ENCODE results near the gene NTSR1.

Gene NTSR1

DNA sequence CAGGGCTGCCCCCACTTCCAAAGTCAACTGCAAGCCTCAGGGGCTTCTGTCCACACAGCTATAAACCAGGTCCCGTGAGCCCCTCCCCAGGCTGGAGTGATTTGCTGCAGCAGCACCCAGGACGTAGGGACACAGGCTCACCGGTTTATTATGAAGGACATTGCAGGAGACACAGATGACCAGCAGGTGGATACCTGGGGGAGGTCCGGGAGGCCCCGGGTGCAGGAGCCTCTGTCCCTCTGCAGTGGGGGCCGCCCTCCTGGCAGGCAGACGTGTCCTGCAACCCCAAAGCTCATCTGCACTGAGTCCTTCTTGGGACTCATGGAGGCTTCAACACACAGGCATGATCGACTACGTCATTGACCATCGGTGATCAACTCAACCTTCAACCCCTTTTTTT is 14.5 kb upstream of the NTSR1 start:
- no peak for DNase-seq (ENCODE audit: low spot score)

DNA sequence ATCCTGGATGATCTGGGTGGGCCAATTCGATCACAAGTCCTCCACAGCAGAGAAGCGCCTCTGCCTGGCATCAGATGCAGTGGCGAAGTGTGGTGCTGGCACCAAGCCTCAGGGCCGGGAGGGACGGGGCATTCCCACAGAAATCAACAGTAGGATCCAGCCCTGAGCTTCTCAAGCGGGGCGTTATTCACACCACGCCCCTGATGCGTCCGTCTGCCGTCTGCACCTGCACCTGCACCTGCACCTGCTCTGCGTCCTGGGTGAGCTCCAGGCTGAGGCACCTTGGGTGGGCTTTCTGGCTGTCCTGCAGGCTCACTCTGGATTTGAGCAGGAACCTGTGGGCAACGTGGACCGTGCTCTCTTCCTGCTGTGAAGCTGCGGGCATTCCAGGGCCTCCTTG is 13.8 kb upstream of the NTSR1 start:
- no peak for DNase-seq (ENCODE audit: low spot score)

DNA sequence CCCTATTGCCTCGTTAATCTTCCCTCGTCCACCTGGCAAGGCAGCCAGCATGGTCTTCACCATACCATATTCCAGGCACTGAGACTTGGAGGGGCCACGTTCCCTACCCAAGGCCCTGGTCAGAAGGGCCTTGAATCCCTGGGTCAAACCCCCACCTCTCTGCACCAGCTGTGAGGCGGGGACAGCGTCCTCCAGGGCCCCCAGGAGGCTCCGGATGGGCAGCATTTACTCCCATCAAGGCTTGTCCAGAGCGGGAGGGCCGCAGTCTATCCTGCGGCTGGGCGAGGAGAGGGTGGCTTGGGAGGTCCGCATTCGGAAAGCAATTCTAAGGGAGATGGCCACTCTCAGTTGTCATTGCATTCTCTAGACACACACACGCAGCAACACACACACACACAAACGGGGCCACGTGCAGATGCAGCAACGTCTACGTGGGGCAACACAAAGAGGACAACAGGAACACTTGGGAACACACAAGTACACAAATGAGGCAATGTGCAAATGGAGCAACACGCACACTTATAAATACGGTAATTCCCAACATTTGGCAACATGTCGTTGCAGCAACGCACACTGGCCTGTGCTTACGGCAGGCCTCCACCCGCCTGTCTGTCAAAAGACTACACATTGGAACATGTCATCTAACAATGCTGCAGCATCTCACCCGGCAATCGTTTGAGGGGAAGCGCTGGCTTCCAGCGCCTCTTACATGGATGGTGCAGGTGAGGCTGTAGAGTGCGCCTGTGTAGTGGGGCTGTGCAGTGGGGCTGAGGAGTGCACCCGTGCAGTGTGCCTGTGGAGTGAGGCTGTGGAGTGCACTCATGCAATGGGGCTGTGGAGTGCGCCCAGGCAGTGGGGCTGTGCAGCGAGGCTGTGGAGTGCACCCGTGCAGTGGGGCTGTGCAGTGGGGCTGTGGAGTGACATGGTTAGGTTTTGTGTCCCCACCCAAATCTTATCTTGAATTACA is 12.9 kb upstream of the NTSR1 start:
- no peak for DNase-seq (ENCODE audit: low spot score)

DNA sequence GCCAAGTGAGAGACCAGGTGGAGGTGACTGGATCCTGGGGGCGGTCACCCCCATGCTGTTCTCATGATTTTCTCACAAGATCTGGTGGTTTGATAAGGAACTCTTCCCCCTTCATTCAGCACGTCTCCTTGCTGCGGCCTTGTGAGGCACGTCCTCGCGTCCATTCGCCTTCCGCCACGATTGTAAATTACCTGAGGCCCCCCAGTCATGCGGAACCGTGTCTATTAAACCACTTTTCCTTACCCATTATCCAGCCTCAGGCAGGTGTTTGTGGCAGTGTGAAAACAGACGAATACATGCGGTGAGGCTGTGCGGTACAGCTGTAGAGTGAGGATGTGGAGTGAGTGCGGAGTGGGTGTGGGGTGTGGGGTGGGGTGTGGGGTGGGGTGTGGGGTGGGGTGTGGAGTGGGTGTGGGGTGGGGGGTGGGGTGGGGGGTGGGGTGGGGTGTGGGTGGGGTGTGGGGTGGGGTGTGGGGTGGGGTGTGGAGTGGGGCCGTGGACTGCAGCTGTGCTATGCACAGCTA is 12.1 kb upstream of the NTSR1 start:
- no peak for DNase-seq (ENCODE audit: low spot score)

DNA sequence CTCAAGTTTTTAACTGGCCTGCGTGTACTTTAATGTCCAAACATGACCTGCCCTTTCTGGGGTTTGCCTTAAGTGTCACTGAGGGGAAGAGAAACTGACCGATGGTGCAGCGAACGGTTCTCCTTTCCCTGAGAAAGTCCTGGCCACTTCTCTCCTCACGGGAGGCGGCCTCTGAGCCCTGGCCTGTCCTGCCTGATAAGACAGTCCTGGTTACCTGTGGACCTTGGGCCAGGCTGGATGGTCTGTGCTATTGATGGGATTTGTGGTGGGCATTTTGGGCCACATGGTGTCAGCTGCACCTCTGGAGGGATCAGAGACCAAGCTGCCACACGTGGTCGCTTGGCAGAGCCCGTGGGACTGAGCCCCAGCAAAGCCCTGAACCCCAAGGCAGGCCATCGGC is 11.6 kb upstream of the NTSR1 start:
- DNase-seq (ENCODE audit: low spot score): no peak

DNA sequence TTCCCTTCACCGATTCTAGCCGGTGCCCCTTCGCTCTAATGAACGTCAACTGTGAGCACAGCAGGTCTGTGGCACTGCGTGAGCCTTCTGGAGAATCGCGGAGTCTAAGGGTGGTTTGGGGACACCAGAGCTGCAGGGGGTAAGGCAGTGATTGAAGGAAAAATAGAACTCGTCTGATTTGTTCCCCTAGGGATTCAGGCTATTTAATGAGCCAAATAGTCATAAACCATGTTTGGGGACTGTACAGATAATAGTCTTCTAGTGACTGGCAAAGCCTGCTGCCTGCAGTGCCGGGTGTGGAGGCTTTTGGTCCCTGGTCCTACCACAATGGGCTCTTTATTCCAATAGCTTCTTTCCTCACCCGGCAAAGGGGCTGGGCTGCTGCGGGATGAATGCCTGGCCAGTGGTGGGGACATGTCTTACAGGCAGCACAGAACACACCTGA is 11.1 kb upstream of the NTSR1 start:
- DNase-seq (ENCODE audit: low spot score): no peak

DNA sequence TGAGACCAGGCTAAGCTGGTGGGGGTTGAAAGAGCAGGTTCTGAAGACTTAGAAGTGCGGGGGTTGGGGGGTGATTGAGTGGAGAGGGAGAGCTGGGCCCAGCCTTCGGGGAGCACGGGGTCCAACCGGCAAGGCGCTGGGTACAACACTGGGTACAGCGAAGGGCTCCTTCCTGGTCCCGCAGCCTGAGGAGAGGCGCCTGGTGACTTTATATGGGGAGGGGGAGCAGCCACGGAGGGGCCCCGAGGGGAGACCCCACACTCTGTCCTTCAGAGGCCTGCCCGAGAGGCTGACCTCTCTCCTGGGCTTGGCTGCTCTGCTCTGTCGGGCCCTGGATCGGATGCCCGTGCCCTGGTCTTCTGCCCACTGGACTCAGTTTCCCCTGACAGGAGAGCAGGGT is 10.4 kb upstream of the NTSR1 start:
- no peak for DNase-seq (ENCODE audit: low spot score)

DNA sequence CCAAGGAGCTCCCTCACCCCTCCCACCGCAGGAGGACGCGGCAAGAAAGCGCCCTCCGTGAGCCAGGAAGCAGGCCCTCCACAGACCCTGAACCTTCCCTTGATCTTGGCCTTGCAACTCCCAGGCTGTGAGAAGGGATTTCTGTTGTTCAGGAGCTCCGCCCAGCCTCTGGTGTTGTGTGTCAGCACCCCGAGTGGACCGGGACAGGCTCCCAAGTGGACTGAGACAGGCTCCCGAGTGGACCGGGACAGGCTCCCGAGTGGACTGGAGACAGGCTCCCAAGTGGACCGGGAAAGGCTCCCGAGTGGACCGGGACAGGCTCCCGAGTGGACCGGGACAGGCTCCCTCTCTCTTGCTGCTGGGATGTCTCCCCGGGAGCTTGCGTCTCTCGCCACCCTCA is 9.3 kb upstream of the NTSR1 start:
- no peak for DNase-seq (ENCODE audit: low spot score)

DNA sequence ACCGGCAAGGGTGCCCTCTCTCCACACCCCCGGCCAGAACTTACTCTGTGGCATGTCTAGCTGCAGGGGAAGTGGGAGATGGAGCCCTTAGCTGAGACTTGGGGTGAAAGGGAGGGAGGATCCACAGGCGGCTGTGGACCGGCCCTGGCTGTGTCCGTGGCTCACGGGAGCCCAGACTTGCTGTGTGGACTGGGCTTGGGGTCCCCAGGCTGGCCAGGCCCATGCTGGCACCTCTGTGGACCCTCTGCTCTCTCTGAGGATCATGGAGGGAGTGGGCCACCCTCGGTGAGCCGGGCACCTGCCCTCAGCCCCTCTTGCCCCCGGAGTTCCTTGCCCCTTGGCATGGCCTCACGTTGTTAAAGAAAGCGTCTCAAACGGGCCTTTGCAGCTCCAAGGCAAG is 8.9 kb upstream of the NTSR1 start:
- no peak for DNase-seq (ENCODE audit: low spot score)

DNA sequence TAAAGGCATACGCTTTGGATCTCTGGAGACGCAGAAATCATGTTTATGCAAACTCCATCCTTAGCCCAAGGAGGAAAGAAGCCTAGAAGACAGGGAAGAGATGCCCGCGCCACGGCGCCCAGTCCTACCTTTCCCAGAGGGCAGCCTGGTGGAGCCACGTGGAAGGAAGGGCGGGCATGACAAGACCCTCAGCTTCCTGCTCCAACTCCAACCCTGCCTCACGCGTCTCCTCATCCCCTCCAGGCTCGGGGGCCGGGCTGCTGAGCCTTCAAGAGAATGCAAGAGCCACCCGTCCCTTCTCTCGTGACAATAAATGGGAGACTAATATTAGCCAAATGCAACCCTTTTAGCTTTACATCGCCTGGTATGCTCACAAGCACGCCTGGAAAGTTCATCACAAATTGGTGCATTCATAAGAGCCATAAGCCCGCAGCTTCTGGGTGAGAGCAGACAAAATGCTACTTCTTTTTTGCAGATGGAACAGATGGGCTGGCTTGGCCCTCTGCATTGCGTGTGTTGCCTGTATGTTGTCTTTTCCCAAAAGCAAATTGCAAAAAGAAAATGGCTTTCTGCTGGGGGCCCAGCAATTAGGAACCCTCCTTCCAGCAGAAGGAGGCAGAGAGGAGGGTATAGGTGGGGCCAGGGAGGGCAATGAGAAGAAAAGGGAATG is 8.2 kb upstream of the NTSR1 start:
- DNase-seq (ENCODE audit: low spot score): no peak

DNA sequence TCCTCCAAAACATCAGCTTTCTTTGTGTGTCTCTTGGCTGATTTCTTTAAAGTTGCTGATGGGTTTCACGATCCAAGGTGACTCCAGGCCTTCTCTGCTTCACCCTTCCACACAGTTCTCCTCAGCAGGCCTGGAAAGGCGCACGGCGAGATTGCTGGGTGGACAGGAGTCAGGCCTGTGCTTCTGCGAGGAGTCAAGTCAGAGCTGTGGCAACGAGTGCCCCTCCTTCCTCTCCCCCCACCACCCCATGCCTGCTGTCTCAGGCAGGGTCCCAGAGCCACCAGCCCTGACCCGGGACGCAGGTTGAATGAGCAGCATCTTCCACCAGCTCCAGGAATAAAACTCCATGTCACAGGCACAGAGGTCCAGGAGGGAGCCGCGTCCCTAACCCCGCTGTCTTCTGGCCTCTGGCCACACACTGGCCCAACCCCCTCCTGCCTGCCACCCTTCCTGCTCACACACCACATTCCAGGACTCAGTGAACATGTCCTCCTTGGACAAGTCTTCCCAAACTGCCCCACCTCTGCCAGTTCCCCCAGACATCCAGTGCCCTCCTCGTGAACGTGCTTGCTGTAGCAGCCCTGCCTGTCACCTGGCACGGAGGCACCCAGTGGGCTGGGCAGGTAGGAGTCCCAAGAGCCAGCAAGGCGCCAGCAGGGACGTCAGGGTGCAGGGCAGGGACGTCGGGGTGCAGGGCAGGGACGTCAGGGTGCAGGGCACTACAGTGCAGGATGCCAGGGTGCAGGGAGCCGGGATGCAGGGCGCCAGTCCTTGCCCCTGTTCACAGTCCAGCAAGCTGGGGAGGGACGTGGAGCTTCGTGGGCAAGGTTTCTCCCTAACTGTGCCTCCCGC is 7.2 kb upstream of the NTSR1 start:
- no peak for DNase-seq (ENCODE audit: low spot score)

DNA sequence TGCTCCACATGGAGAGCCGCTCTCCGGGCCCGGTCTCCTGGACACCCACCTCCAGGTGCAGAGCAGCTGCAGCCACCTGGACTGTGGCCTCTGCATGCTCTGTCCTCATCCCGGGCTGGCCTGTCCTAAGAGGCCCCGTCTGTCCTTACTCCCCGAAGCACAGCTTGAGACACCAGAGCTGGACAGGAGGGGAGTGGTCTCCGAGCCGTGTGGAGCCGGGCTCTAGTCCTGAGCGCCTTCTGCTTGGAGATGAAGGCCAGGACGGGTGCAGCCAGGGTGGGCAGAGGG is 6.7 kb upstream of the NTSR1 start:
- DNase-seq (ENCODE audit: low spot score): no peak

DNA sequence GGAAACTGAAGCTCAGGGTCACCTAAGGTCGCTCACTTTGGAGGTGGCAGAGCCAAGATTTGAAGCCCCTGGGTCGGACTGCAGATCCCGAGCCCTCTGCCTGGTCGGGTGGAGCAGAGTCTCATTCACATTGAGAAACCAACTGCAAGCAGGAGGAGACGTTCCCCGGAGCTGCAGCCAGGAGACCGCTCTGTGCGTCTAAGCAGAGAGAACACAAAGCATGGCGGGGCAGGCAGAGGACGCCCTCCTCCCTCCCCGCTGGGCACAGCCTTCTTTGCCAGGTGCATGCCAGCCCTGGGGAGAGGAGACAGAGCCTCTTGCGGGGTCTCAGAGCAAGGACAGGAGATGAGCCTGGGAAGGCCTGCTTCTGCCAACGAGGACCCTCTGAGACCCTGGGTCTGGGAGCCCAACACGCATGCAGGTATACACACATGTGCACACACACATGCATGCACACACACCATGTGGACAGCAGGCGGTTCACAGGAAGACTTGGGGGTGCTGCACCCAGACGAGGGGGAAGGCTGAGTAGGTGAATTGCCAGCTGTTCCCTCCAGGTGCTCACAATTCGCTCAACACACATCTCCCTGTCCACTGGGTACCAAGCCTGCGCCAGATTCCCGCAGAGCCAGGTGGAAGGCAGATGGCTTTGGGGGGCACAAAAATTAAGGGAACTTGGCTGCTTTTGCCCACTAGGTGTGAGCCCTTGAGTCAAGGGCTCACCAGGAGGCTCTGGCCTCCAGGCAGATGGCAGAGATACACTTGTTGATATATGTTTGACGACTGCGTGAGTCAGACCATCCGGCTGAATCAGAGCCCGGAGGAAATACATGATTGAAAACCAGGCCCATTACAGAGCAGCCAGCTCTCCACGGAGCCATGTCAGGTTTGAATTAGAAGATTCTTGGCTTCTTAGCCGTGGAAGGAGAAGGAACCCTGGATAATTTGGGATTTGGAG is 5.5 kb upstream of the NTSR1 start:
- peak; percentile 96 for DNase-seq (ENCODE audit: low spot score)

DNA sequence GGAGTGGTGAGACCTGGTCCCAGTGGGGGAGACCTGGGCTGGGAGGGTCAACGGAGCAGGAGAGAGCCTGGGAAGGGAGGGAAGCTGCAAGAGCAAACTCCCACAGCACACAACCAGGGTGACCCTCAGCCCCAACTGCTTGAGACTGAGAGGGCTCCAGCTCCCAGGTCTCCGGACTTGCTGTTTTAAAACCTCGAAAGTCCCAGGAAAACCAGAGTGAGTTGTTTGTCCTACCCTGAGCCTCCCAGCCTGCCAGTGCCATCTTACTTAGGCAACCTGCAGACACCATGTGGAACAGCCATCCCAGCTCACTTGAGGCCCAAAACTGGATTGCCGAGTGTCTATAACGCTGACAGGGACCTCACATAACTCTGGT is 4.8 kb upstream of the NTSR1 start:
- no peak for DNase-seq (ENCODE audit: low spot score)

DNA sequence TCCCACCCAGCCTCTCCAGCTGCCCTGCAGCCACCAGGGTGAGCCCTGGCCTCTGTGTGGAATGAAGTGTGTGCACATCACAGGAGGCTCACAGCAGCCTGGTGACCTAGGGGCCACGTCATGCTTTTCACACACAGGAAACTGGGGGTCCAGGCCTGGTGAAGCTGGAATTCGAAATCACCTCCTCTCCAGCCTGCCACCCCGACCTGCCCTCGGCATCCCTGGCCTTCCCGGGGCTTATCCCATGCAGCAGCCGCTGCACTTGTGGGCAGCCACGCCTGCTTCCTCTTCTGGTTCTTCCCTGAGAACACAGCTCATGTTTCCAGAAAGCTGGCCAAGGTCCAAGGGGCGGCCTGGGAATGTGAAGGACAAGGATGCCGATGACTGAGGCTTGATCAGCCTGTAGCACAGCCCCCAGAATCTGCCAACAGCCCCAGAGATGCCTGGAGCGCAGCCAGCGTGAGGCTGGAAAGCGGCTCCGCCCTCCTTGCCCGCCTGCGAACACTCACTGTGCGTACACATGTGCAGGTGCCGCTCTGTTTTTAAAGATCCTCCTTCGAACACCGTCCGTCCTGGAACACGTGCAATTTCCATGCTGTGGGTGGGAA is 4.2 kb upstream of the NTSR1 start:
- peak; percentile 94 for DNase-seq (ENCODE audit: low spot score)

DNA sequence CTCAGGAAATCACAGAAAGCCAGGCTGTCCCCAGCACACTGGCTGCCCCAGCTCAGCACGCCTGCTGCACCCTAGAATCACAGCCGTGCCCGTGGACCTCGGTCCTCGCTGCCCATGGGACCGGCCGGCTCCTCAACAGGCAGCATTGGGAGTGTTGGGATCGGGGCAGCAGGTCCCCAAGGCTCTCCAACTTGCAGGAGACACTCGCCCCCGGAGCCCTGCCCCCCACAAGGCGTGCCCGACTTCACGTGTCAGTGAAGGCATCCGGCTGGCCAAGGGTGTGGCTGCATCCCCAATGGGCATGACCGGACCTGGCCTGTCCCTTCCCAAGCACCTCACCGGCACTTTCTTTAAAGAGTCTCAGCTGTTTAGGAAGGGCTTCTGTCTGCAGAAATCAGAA is 3.0 kb upstream of the NTSR1 start:
- no peak for DNase-seq (ENCODE audit: low spot score)

DNA sequence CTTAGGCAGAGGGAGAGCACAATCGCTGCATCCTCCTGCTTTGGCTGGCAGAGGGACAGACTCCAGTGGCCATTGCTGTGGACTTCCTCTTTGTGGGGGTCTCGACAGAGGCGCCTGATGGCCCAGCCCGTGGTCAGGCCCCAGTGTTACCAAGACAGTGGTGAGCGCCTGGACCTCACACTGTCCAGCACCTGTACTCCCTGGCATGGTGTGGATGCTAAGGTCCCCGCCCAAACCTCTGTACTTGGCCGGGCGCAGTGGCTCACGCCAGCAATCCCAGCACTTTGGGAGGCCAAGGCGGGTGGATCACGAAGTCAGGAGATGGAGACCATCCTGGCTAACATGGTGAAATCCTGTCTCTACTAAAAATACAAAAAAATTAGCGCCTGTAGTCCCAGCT is 2.3 kb upstream of the NTSR1 start:
- DNase-seq (ENCODE audit: low spot score): no peak

DNA sequence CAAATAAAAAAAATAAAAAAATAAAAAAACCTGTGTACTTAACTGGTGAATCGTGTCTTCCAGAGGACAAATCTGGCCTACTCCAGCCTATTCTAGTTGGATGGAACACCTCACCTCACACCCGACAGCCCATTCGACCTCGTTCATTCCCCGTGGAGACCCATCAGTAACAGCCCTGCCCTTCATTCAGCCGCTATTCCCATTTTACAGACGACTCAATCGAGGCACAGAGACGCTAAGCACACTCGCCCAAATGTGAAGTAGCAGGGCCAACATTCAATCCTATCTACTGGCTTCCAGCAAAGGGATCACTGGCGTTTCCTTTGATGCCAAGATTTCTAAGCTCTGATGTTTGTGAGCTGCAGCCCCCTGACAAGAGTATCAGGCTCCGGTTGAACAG is 1.8 kb upstream of the NTSR1 start:
- DNase-seq (ENCODE audit: low spot score): no peak

DNA sequence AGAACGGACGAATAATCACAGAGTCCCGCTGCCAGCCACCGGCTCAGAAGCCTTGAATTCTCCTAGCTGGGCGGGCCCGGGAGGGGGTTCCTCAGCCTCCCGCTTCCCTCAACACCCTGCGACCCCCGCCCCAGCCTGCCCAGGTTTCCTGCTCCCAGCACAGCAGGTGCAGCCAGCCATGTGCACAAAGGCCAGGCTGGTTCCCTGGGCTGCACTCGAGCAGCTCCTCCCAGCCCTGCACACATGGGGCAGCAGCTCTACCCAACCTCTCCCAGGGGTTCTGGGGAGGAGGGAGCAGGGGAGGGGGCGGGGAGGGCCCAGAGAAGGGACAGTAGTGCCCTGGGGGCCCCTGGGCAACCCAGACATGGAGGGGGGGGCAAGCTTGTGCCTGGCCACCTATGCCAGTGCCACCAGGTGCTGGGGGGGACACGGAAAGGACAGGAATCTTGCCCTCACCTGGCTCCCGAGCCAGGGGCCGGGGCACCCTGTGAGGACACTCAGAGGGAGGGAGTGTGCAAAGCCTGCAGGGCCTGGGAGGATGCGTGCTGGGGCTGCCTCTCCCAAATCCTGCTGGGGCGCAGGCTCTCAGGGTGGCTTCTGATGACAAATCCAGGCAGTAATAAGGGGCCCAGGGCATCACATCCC is 1.2 kb upstream of the NTSR1 start:
- DNase-seq (ENCODE audit: low spot score): no peak

DNA sequence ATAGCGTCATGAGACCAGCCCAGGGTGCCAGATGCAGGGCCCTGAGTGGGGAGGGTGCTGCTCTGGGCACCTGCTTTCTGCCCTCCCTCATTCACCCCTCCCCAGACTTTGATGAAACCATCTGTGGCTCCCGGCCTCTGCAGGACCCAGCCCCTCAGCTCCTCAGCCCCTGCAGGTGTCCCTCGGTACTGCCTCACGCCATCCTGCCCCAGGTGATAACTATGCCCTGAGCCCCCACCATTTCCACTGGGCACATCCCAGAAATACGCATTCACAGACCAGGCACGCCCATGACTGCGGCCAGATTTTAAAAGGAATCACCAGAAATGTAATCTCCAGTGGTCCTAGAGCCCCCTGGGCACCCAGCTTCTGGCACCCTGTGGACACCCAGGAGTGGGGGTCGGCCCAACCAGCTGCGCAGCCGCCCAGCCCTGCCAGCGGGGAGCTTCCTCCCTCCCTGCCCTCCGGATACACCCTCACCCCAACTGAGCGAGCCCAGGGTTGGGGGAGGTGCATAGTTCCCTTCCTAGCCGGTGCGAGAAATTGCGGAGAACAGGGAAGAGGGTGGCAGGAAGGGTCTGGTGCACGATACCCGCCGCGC is 615 bp upstream of the NTSR1 start:
- no peak for DNase-seq (ENCODE audit: low spot score)

All from hepatic stellate cell (primary cell).